ENCODE measurements around the gene PCSK6. TPM values are rescaled to one million over a fixed set of nuclear protein-coding genes. Genes with fewer than 3 reads are reported as not detected.

Gene PCSK6
- total RNA-seq, 1 donor from 2014 or later: 3.8 TPM

DNA sequence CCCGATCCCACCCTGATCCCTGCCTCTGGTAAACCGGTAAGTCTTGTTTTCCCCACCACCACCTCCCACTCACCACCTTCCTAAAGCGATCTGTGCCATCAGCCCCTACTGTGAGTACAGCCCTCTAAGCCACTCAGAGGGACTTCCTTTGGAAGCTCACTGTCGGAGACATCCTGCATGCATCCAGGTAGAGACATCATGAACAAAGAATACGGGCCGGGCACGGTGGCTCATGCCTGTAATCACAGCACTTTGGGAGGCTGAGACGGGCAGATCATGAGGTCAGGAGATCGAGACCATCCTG lies 13.7 kb upstream of the PCSK6 start:
- Mint-ChIP-seq H3K27me3 (ENCODE audit: unreplicated experiment) (peaks cover 4% of the 10 kb centered on the region), H3K27ac (ENCODE audit: unreplicated experiment) (no peak overlapping the region), H3K4me1 (ENCODE audit: low read depth, unreplicated experiment) (peaks cover 6% of the 10 kb centered on the region), H3K4me3 (ENCODE audit: unreplicated experiment) (no peak overlapping the region), H3K36me3 (ENCODE audit: unreplicated experiment) (no peaks in the 10 kb centered on the region), H3K9me3 (ENCODE audit: unreplicated experiment) (peaks cover 2% of the 10 kb centered on the region)
- TF ChIP-seq, protein P1, sequence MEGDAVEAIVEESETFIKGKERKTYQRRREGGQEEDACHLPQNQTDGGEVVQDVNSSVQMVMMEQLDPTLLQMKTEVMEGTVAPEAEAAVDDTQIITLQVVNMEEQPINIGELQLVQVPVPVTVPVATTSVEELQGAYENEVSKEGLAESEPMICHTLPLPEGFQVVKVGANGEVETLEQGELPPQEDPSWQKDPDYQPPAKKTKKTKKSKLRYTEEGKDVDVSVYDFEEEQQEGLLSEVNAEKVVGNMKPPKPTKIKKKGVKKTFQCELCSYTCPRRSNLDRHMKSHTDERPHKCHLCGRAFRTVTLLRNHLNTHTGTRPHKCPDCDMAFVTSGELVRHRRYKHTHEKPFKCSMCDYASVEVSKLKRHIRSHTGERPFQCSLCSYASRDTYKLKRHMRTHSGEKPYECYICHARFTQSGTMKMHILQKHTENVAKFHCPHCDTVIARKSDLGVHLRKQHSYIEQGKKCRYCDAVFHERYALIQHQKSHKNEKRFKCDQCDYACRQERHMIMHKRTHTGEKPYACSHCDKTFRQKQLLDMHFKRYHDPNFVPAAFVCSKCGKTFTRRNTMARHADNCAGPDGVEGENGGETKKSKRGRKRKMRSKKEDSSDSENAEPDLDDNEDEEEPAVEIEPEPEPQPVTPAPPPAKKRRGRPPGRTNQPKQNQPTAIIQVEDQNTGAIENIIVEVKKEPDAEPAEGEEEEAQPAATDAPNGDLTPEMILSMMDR (IDR thresholded peaks at IDR 0.05; ENCODE audit: partially characterized antibody, unreplicated experiment): no peak
- DNase-seq: no peak

DNA sequence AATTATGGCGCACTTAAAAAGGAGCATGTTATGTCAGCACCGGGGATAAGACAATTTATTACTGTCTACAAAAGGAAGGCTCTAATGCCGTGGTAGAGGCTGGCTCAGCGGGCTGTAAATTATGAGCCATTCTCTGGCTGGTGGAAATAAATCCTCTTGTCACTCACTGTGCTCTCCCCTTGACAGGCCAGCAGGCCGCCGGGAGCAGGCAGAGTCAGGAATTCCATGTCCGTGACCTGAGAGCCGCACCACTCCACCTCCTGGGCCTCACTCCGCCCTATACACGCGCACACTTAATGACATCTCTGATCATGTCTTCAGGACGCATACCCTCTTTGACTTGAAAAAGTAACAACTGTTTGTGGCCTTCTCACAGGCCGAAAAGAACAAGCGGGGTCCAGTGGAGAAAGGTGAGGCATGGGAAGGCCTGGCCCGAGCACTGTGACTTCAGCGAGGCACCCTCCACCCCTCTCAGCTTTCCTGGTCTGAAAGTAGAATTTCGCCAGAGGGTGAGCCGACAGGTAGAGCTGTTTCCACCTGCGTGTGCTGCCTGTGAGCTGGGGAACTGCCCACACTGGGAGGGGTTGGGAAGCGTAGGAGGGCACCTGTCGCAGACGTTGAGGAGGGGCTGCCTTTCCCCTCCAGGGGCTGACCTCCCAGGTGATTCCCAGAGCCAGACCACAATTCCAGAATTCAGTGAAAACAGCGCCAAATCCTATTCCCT lies 13.2 kb upstream of the PCSK6 start:
- Mint-ChIP-seq H3K4me1 (ENCODE audit: low read depth, unreplicated experiment) (peaks cover 6% of the 10 kb centered on the region), H3K4me3 (ENCODE audit: unreplicated experiment) (no peak overlapping the region), H3K9me3 (ENCODE audit: unreplicated experiment) (peaks cover 2% of the 10 kb centered on the region), H3K36me3 (ENCODE audit: unreplicated experiment) (no peaks in the 10 kb centered on the region), H3K27ac (ENCODE audit: unreplicated experiment) (no peak overlapping the region), H3K27me3 (ENCODE audit: unreplicated experiment) (peaks cover 4% of the 10 kb centered on the region)
- no peak for DNase-seq
- TF ChIP-seq, protein P1 (IDR thresholded peaks at IDR 0.05; ENCODE audit: partially characterized antibody, unreplicated experiment): no peak

DNA sequence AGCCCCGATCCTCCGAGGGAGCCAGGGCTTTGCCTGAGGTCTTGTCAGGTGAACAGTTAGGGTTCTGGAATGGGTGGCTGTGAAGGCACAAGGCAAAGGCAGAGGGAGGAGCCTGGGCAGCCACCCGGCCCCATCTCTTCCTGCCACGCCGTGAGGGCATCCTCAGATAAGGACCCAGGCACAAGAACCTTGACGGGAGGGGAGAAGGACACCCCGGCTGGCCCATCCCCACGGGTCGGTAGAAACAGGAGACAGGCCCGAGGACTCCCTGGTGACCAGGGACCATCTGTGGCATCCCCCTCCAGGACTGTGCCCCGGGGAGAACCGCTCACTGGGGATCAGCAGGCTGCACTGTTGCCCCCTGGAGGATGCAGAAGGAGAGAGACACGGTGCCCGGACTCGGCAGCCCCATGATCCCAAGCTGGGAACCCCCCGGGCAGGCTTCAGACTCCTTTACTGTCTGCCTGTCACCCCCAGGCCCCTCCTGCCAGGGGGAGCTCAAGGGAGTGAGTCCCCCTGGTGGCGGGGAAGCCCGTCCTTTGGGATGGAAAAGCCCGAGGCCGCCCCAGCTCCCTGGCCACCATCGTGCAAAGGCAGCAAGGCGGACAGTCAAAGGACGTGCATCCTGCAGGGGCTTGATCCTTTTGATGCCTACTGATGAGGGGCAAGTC lies 12.3 kb upstream of the PCSK6 start:
- DNase-seq: peak; percentile 40

DNA sequence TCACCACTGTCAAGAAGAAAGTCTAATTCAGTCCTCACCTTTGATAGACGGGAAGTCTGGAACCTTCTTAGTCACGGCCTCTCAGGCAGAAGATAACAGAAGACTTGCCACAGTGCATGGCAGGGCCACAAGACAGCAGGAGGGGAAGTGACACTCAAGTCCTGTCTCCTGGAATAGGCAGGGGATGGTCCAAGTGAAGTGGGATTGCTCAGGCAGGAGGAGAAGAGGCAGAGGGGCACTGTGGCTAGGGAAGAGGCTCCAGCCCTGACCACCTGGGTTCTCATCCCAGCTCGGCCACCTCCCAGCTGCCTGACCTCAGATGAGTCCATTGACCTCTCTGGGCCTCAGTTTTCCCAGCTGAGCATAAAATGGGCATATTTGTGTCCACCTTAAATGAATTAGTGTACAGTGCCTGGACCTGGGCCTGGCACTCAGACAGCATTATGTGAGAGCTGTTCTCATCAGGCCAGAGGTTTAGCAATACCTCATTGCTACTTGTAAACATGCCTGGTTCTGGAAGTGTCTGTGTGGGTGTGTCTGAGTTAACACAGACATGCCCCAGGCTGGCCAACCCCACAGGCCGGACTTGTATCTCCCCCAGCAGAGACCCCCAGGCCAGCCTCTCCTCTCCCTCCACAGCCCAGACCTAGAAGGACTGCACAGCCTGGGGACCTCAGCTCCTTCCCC lies 11.5 kb upstream of the PCSK6 start:
- Mint-ChIP-seq H3K27me3 (ENCODE audit: unreplicated experiment) (peaks cover 8% of the 10 kb centered on the region), H3K36me3 (ENCODE audit: unreplicated experiment) (no peaks in the 10 kb centered on the region), H3K9me3 (ENCODE audit: unreplicated experiment) (peaks cover 4% of the 10 kb centered on the region), H3K4me3 (ENCODE audit: unreplicated experiment) (no peak overlapping the region), H3K27ac (ENCODE audit: unreplicated experiment) (no peak overlapping the region), H3K4me1 (ENCODE audit: low read depth, unreplicated experiment) (peaks cover 13% of the 10 kb centered on the region)
- DNase-seq: no peak
- TF ChIP-seq, protein P1 (IDR thresholded peaks at IDR 0.05; ENCODE audit: partially characterized antibody, unreplicated experiment): no peak

More for the DNA sequence above, 12.3 kb upstream of the PCSK6 start:
- TF ChIP-seq, protein P1 (IDR thresholded peaks at IDR 0.05; ENCODE audit: partially characterized antibody, unreplicated experiment): peak; percentile 46
- H3K27me3 Mint-ChIP-seq (ENCODE audit: unreplicated experiment): peaks cover 4% of the 10 kb centered on the region
- no peak overlapping the region for H3K27ac Mint-ChIP-seq (ENCODE audit: unreplicated experiment)
- peaks cover 10% of the 10 kb centered on the region for H3K4me1 Mint-ChIP-seq (ENCODE audit: low read depth, unreplicated experiment)
- H3K36me3 Mint-ChIP-seq (ENCODE audit: unreplicated experiment): no peaks in the 10 kb centered on the region
- H3K4me3 Mint-ChIP-seq (ENCODE audit: unreplicated experiment): no peak overlapping the region
- peaks cover 4% of the 10 kb centered on the region for H3K9me3 Mint-ChIP-seq (ENCODE audit: unreplicated experiment)

All from glutamatergic neuron (in vitro differentiated cells).